Measurements from ENCODE around the gene DIP2B. TPM values are rescaled to one million over a fixed set of nuclear protein-coding genes. Genes with fewer than 3 reads are reported as not detected.

Gene DIP2B
- total RNA-seq, 2 experiments from 2014 or later: 17.0 to 24.1 TPM

- Histone ChIP-seq H3K9me2 (ENCODE audit: insufficient read depth, low read length) (no peaks in the 10 kb centered on the region), H3K27ac (ENCODE audit: low read depth, low read length, poor library complexity, severe bottlenecking) (no peak overlapping the region), H3K9me3 (ENCODE audit: low read length) (no peaks in the 10 kb centered on the region), H3K4me3 (ENCODE audit: low read depth, low read length, poor library complexity, severe bottlenecking) (no peak overlapping the region), H3K79me2 (ENCODE audit: insufficient read depth, low read depth, low read length) (no peaks in the 10 kb centered on the region), H3K4me1 (ENCODE audit: insufficient read depth, low read length, poor library complexity, severe bottlenecking) (peaks cover 9% of the 10 kb centered on the region), H3K4me2 (ENCODE audit: low read length) (no peak overlapping the region), H3K36me3 (ENCODE audit: insufficient read depth, low read length) (no peaks in the 10 kb centered on the region), H2AFZ (ENCODE audit: low read length) (no peak overlapping the region), H4K20me1 (ENCODE audit: insufficient read depth, low read length) (no peaks in the 10 kb centered on the region)
- CTCF ChIA-PET (ENCODE audit: unreplicated experiment): no interaction called here
- POLR2A ChIA-PET: interaction anchor here (0.9 to 1.0 kb wide), 2 partner anchors 25 to 33 kb away, joined by 3 read pairs; no protein-coding TSS in a partner anchor
- no peak for DNase-seq (ENCODE audit: low spot score)
- BruUV-seq (replicated peaks): no TSS peak
- no peak for TF ChIP-seq CTCF (conservative IDR thresholded peaks at IDR 0.05; ENCODE audit: low read length)
- no peak for TF ChIP-seq EZH2phosphoT487 (IDR thresholded peaks at IDR 0.05; ENCODE audit: borderline replicate concordance, low read depth, low read length)
- intact Hi-C loops (cut with micrococcal nuclease; ENCODE audit: unreplicated experiment): no loop called here
Observed at GRCh38 chr12:50581226-50582184, 76.7 kb downstream of the DIP2B start.

GRCh38 chr12:50584135-50584534, 79.3 kb downstream of the DIP2B start:
- H3K4me2 ChIP-seq (ENCODE audit: low read length): no peak overlapping the region
- H2AFZ ChIP-seq (ENCODE audit: low read length): no peak overlapping the region
- CTCF ChIA-PET (ENCODE audit: unreplicated experiment): no interaction called here
- BruUV-seq (replicated peaks): no TSS peak
- no peaks in the 10 kb centered on the region for H4K20me1 ChIP-seq (ENCODE audit: insufficient read depth, low read length)
- peaks cover 9% of the 10 kb centered on the region for H3K4me1 ChIP-seq (ENCODE audit: insufficient read depth, low read length, poor library complexity, severe bottlenecking)
- no peak overlapping the region for H3K4me3 ChIP-seq (ENCODE audit: low read depth, low read length, poor library complexity, severe bottlenecking)
- H3K79me2 ChIP-seq (ENCODE audit: insufficient read depth, low read depth, low read length): no peaks in the 10 kb centered on the region
- H3K9me2 ChIP-seq (ENCODE audit: insufficient read depth, low read length): no peaks in the 10 kb centered on the region
- TF ChIP-seq CTCF (conservative IDR thresholded peaks at IDR 0.05; ENCODE audit: low read length): no peak
- TF ChIP-seq EZH2phosphoT487 (IDR thresholded peaks at IDR 0.05; ENCODE audit: borderline replicate concordance, low read depth, low read length): no peak
- no peaks in the 10 kb centered on the region for H3K9me3 ChIP-seq (ENCODE audit: low read length)
- no peak overlapping the region for H3K27ac ChIP-seq (ENCODE audit: low read depth, low read length, poor library complexity, severe bottlenecking)
- no peak for DNase-seq (ENCODE audit: low spot score)
- POLR2A ChIA-PET: no interaction called here
- no peaks in the 10 kb centered on the region for H3K36me3 ChIP-seq (ENCODE audit: insufficient read depth, low read length)
- intact Hi-C loops (cut with micrococcal nuclease; ENCODE audit: unreplicated experiment): no loop called here
